Ishikawa (cell line): ENCODE measurements around the gene TBL1X.

Source experiments
- CEBPB ChIP-seq: IDR thresholded peaks from 2 replicates; pipeline ENCODE4 v1.6.1; 2012
- EGR1 ChIP-seq: IDR thresholded peaks from 2 replicates; pipeline ENCODE4 v1.6.1; 2012
- EP300 ChIP-seq: IDR thresholded peaks from 2 replicates; pipeline ENCODE4 v1.6.1; 2012; ENCODE audit warnings: borderline replicate concordance
- MAX ChIP-seq: IDR thresholded peaks from 2 replicates; pipeline ENCODE4 v1.6.1; 2012
- NFIC ChIP-seq: IDR thresholded peaks from 2 replicates; pipeline ENCODE4 v1.6.1; 2012
- REST ChIP-seq: IDR thresholded peaks from 2 replicates; pipeline ENCODE4 v1.6.1; 2012; ENCODE audit warnings: low read depth, mild to moderate bottlenecking
- TAF1 ChIP-seq: IDR thresholded peaks from 2 replicates; pipeline ENCODE4 v1.6.1; 2012; ENCODE audit warnings: low read depth, mild to moderate bottlenecking
- TEAD4 ChIP-seq: IDR thresholded peaks from 2 replicates; pipeline ENCODE4 v1.6.1; 2012
- YY1 ChIP-seq: IDR thresholded peaks from 2 replicates; pipeline ENCODE4 v1.6.1; 2012; ENCODE audit warnings: low read depth
- ZBTB7A ChIP-seq: IDR thresholded peaks from 2 replicates; pipeline ENCODE4 v1.6.1; 2012; ENCODE audit warnings: low read depth

- TF ChIP-seq CEBPB (no peak), EP300 (no peak), YY1 (no peak), REST (no peak), MAX (no peak), EGR1 (no peak), TEAD4 (no peak), TAF1 (no peak), ZBTB7A (no peak), NFIC (no peak)
Measured at GRCh38 chrX:9519546-9520216, 54.8 kb downstream of the TBL1X start.
